SU-DHL-6 (cell line): ENCODE measurements around the gene SERTAD4.

Source experiments
- EZH2phosphoT487 ChIP-seq: fragments of 200-600 bp; sonication (generic), shearing (Covaris generic); conservative IDR thresholded peaks from 2 replicates; pipeline ENCODE4 v1.6.1; 2018; ENCODE audit warnings: mild to moderate bottlenecking, antibody characterized with exemption, low read length, moderate library complexity, mixed read lengths
- TF ChIP-seq, protein P1 (sequence below): fragments of 200-600 bp; sonication (generic); IDR thresholded peaks from one replicate; pipeline ENCODE4 v1.5.1; 2017; ENCODE audit warnings: antibody characterized with exemption, mild to moderate bottlenecking, low read length, moderate library complexity; ENCODE audit not compliant: insufficient read depth, poor library complexity, severe bottlenecking

DNA sequence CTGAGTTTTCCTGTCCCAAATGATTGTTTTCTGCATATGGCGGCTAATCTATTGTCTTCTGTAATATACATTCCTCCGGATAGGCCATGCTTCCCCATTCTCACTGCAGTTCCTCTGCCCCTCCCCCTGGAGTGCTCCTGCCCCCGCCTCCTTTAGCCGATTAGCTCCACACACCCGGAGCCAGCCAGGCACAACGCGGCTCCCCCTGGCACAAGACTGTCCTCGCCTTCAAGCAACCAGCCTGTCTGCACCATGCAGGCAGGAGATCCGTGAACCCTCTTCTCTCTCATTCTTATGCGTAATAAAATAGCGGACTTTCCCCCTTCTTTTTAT is 18.0 kb downstream of the SERTAD4 start:
- TF ChIP-seq, protein P1, sequence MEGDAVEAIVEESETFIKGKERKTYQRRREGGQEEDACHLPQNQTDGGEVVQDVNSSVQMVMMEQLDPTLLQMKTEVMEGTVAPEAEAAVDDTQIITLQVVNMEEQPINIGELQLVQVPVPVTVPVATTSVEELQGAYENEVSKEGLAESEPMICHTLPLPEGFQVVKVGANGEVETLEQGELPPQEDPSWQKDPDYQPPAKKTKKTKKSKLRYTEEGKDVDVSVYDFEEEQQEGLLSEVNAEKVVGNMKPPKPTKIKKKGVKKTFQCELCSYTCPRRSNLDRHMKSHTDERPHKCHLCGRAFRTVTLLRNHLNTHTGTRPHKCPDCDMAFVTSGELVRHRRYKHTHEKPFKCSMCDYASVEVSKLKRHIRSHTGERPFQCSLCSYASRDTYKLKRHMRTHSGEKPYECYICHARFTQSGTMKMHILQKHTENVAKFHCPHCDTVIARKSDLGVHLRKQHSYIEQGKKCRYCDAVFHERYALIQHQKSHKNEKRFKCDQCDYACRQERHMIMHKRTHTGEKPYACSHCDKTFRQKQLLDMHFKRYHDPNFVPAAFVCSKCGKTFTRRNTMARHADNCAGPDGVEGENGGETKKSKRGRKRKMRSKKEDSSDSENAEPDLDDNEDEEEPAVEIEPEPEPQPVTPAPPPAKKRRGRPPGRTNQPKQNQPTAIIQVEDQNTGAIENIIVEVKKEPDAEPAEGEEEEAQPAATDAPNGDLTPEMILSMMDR, result no peak
- TF ChIP-seq EZH2phosphoT487, result no peak
